GM12878 (cell line): Measurements from ENCODE around the gene HAUS6. TPM values are rescaled to one million over a fixed set of nuclear protein-coding genes. Genes with fewer than 3 reads are reported as not detected.

Source experiments
- ATAC-seq: fragments of 200-7000 bp; cut with Tn5 transposase; 3 replicates; pipeline ENCODE4 v1.9.1; 2020; ENCODE audit warnings: mild to moderate bottlenecking, moderate library complexity
- BruUV-seq: library from RNA; stranded (reverse); fragments of 400-500 nt; replicated peaks from 2 replicates; lab custom pipeline; 2021; lab: Mats Ljungman, UMichigan
- CTCF ChIA-PET: fragments of 300-600 bp; sonication (Branson Sonifier 250); formaldehyde crosslinking; extraction: SDS; loops from one replicate; lab custom pipeline; 2021; ENCODE audit warnings: inconsistent platforms; lab: Yijun Ruan, JAX
- POLR2A ChIA-PET: fragments of 350-600 bp; formaldehyde crosslinking; extraction: SDS; loops from one replicate; lab custom pipeline; 2021; ENCODE audit warnings: inconsistent platforms; lab: Charles Lee
- RAD21 ChIA-PET: fragments of 300-600 bp; sonication (Branson Sonifier 250); formaldehyde crosslinking; loops from one replicate; lab custom pipeline; 2023; ENCODE audit warnings: antibody characterized with exemption; ENCODE audit not compliant: unreplicated experiment; lab: Charles Lee
- SMC1A ChIA-PET: fragments of 300-600 bp; sonication (Branson Sonifier 250); formaldehyde crosslinking; loops from one replicate; lab custom pipeline; 2023; ENCODE audit not compliant: unreplicated experiment, uncharacterized antibody; lab: Charles Lee
- DNase-seq: peaks from one replicate; pipeline ENCODE4 v3.0.0-alpha.2; 2011; ENCODE audit warnings: low read depth, low spot score
- FAIRE-seq: peaks from 3 replicates; lab custom pipeline; 2011; peaks lifted over from hg19 to GRCh38; lab: Jason Lieb, UNC
- H2AFZ ChIP-seq: 2 replicates; pipeline ENCODE4 v1.6.0; 2011; ENCODE audit warnings: low read depth, low read length, control low read depth; ENCODE audit not compliant: control insufficient read depth
- H3K27ac ChIP-seq: 2 replicates; pipeline ENCODE4 v1.5.1; 2011; ENCODE audit warnings: control low read depth; ENCODE audit not compliant: control insufficient read depth, insufficient read depth
- H3K27me3 ChIP-seq, 2 experiments: replicated peaks in 1 of 2; 2 replicates each; pipeline versions ENCODE4 v1.6.0 to v1.6.1; 2011; ENCODE audit warnings: low read length in 1 of 2; ENCODE audit not compliant: control insufficient read depth in 2 of 2, insufficient read depth in 2 of 2
- H3K36me3 ChIP-seq, 2 experiments: 2 replicates each; pipeline ENCODE4 v1.5.1; 2011; ENCODE audit warnings: low read length in 1 of 2; ENCODE audit not compliant: control insufficient read depth in 2 of 2, insufficient read depth in 2 of 2
- H3K4me1 ChIP-seq: 2 replicates; pipeline ENCODE4 v1.6.1; 2011; ENCODE audit warnings: mild to moderate bottlenecking, low read length, moderate library complexity, mixed read lengths; ENCODE audit not compliant: control insufficient read depth, insufficient read depth
- H3K4me2 ChIP-seq: 2 replicates; pipeline ENCODE4 v1.6.0; 2011; ENCODE audit warnings: control low read depth; ENCODE audit not compliant: control insufficient read depth, insufficient read depth
- H3K4me3 ChIP-seq: fragments of 200-600 bp; sonication (generic); 2 replicates; pipeline ENCODE4 v1.5.1; 2016
- H3K79me2 ChIP-seq: 2 replicates; pipeline ENCODE4 v1.6.0; 2011; ENCODE audit warnings: low read length; ENCODE audit not compliant: control insufficient read depth, insufficient read depth
- H3K9ac ChIP-seq: 2 replicates; pipeline ENCODE4 v1.8.0; 2011; ENCODE audit warnings: low read length, control low read depth, mixed read lengths; ENCODE audit not compliant: control insufficient read depth, insufficient read depth
- H3K9me3 ChIP-seq: replicated peaks from 3 replicates; pipeline ENCODE4 v1.5.1; 2011; ENCODE audit warnings: mild to moderate bottlenecking, low read length; ENCODE audit not compliant: control insufficient read depth, insufficient read depth
- H4K20me1 ChIP-seq: 2 replicates; pipeline ENCODE4 v1.6.0; 2011; ENCODE audit not compliant: control insufficient read depth, insufficient read depth
- CTCF ChIP-seq, 3 experiments: IDR thresholded peaks in 2 of 3; conservative IDR thresholded peaks in 1 of 3; 2 replicates each; pipeline ENCODE4 v1.5.1; 2011; ENCODE audit warnings: low read depth in 3 of 3, low read length in 3 of 3, mild to moderate bottlenecking in 3 of 3, control low read depth in 2 of 3, moderate library complexity in 2 of 3, inconsistent platforms in 1 of 3, mixed read lengths in 1 of 3; ENCODE audit not compliant: control insufficient read depth in 2 of 3, insufficient read depth in 1 of 3; ENCODE audit errors: extremely low read depth in 1 of 3
- FOXK2 ChIP-seq: fragments of 450-650 bp; IDR thresholded peaks from 2 replicates; pipeline ENCODE4 v1.6.1; 2017; ENCODE audit warnings: mild to moderate bottlenecking, moderate library complexity
- FOXM1 ChIP-seq: IDR thresholded peaks from 2 replicates; pipeline ENCODE4 v1.6.1; 2012; ENCODE audit warnings: low read depth, mild to moderate bottlenecking, inconsistent platforms, low read length, moderate library complexity
- KAT2A ChIP-seq: conservative IDR thresholded peaks from 2 replicates; pipeline ENCODE4 v1.6.1; 2011; ENCODE audit warnings: low read depth, low read length; ENCODE audit not compliant: control insufficient read depth
- NFYB ChIP-seq: IDR thresholded peaks from 2 replicates; pipeline ENCODE4 v1.6.1; 2011; ENCODE audit warnings: low read depth, mild to moderate bottlenecking, low read length, improper control_type of control experiment, moderate library complexity; ENCODE audit not compliant: insufficient read depth
- RFX5 ChIP-seq: IDR thresholded peaks from 2 replicates; pipeline ENCODE4 v1.6.1; 2011; ENCODE audit warnings: low read depth, low read length, improper control_type of control experiment
- SP1 ChIP-seq: IDR thresholded peaks from one replicate; pipeline ENCODE4 v1.6.1; 2011; ENCODE audit warnings: low read depth, low read length
- SPI1 ChIP-seq: IDR thresholded peaks from 2 replicates; pipeline ENCODE4 v1.6.1; 2011; ENCODE audit warnings: low read depth, mild to moderate bottlenecking, low read length, moderate library complexity, borderline replicate concordance; ENCODE audit not compliant: insufficient read depth
- SREBF1 ChIP-seq: IDR thresholded peaks from 2 replicates; pipeline ENCODE4 v1.6.1; 2012; ENCODE audit warnings: mild to moderate bottlenecking, low read length
- TCF12 ChIP-seq: IDR thresholded peaks from 2 replicates; pipeline ENCODE4 v1.6.1; 2011; ENCODE audit warnings: low read depth, mild to moderate bottlenecking, low read length
- TCF3 ChIP-seq: IDR thresholded peaks from 2 replicates; pipeline ENCODE4 v1.6.1; 2012; ENCODE audit warnings: low read depth, mild to moderate bottlenecking, low read length, borderline replicate concordance; ENCODE audit not compliant: insufficient read depth
- ZBTB4 ChIP-seq: fragments of 450-650 bp; formaldehyde crosslinking; IDR thresholded peaks from 2 replicates; pipeline ENCODE4 v1.4.0; 2022; ENCODE audit warnings: mild to moderate bottlenecking, moderate library complexity
- whole genome bisulfite sequencing: methylation state at CpG from one replicate; pipeline ENCODE4 v1.1.6; 2016; ENCODE audit warnings: low lambda C conversion rate; ENCODE audit not compliant: insufficient replicate concordance, insufficient coverage; ENCODE audit errors: missing lambda C conversion rate; 5-methylcytosine and 5-hydroxymethylcytosine counted together
- in situ Hi-C: fragments of 300-500 bp; cut with MboI; formaldehyde crosslinking; loops from 9 replicates; pipeline ENCODE4 v1.14.3; 2018; ENCODE audit warnings: mixed read lengths
- intact Hi-C: fragments of 100-400 bp; cut with micrococcal nuclease; formaldehyde crosslinking; loops from one replicate; pipeline ENCODE4 v1.14.2; 2022; ENCODE audit not compliant: unreplicated experiment
- polyA plus RNA-seq, 11 experiments: library from polyadenylated mRNA; depleted of rRNA in 4 of 11; unstranded in 6 of 11; stranded (reverse) in 5 of 11; fragments of >200 nt; fragmentation: Nextera tagmentation in 4 of 11; fragmentation: Illumina TruSeq in 1 of 11; extraction: Ambion mirVana in 4 of 11; extraction: Trizol in 1 of 11; gene quantifications; 1 replicate in 1 of 11; 2 replicates in 10 of 11; pipeline versions ENCODE4 v1.2.1 to v1.2.3, GENCODE V29; 2011 to 2016; ENCODE audit warnings: inconsistent platforms in 2 of 11, missing spikeins in 2 of 11, low read depth in 1 of 11
- total RNA-seq, 4 experiments: library from RNA; depleted of rRNA in 3 of 4; stranded (reverse); fragments of >200 nt in 3 of 4; fragmentation: Illumina TruSeq in 1 of 4; extraction: Trizol in 1 of 4; gene quantifications; 2 replicates each; pipeline versions ENCODE4 v1.2.1 to v1.2.3, GENCODE V29; 2013 to 2021
- TF ChIP-seq, protein P1 (sequence below): fragments of 450-650 bp; IDR thresholded peaks from 2 replicates; pipeline ENCODE4 v1.6.1; 2017; ENCODE audit warnings: antibody characterized with exemption, mild to moderate bottlenecking, moderate library complexity

HAUS6 gene
- total and polyA plus RNA-seq, 10 of the 15 experiments (the other 5 are each of a cell fraction or from before 2014, with no cell fraction given), result 7.1 to 26.8 (median 16.0) TPM

GRCh38 chr9:19050637-19051591 lies 51.8 kb downstream of the HAUS6 start:
- Histone ChIP-seq H3K79me2 (peaks cover 27% of the 10 kb centered on the region), H3K27me3 (no peaks in the 10 kb centered on the region), H3K27ac (no peak overlapping the region), H2AFZ (no peak overlapping the region), H4K20me1 (0 out of 2 replicates have a peak, but pooled peaks cover 3% of the 10 kb centered on the region), H3K4me2 (peak overlapping the region; percentile 75), H3K4me1 (peaks cover 5% of the 10 kb centered on the region), H3K4me3 (peak overlapping the region; percentile 88), H3K36me3 (no peaks in the 10 kb centered on the region), H3K9me3 (no peaks in the 10 kb centered on the region), H3K9ac (peak overlapping the region; percentile 79; the same call in 1 of the 2 replicates)
- ChIA-PET RAD21 (interaction anchor here (0.7 to 3.4 kb wide), 5 partner anchors 46 to 407 kb away, joined by 3 to 64 read pairs (median 5); no protein-coding TSS in a partner anchor), POLR2A (interaction anchor here (0.5 to 1.1 kb wide), 6 partner anchors 53 to 408 kb away, joined by 3 to 8 read pairs (median 4); partner anchors contain the start of gene DENND4C), SMC1A (interaction anchor here (0.8 to 3.0 kb wide), 14 partner anchors 9 to 416 kb away, joined by 3 to 15 read pairs (median 4); no protein-coding TSS in a partner anchor), CTCF (interaction anchor here (0.6 to 3.8 kb wide), 16 partner anchors 12 to 1304 kb away, joined by 3 to 40 read pairs (median 4); no protein-coding TSS in a partner anchor)
- TF ChIP-seq FOXK2, result no peak
- no peak for TF ChIP-seq KAT2A
- TF ChIP-seq SPI1, result no peak
- no peak for TF ChIP-seq SREBF1
- TF ChIP-seq CTCF (IDR thresholded peaks at IDR 0.05 in 2 of 3, conservative IDR thresholded peaks at IDR 0.05 in 1 of 3; ENCODE audit: control insufficient read depth in 2 of 3, extremely low read depth in 1 of 3, insufficient read depth in 1 of 3, low read depth in 3 of 3, low read length in 3 of 3), result no peak
- TF ChIP-seq RFX5, result no peak
- no peak for TF ChIP-seq FOXM1
- no peak for TF ChIP-seq TCF3
- TF ChIP-seq ZBTB4 (CRISPR knock-in tag), result no peak
- no peak for TF ChIP-seq NFYB
- TF ChIP-seq, protein P1, sequence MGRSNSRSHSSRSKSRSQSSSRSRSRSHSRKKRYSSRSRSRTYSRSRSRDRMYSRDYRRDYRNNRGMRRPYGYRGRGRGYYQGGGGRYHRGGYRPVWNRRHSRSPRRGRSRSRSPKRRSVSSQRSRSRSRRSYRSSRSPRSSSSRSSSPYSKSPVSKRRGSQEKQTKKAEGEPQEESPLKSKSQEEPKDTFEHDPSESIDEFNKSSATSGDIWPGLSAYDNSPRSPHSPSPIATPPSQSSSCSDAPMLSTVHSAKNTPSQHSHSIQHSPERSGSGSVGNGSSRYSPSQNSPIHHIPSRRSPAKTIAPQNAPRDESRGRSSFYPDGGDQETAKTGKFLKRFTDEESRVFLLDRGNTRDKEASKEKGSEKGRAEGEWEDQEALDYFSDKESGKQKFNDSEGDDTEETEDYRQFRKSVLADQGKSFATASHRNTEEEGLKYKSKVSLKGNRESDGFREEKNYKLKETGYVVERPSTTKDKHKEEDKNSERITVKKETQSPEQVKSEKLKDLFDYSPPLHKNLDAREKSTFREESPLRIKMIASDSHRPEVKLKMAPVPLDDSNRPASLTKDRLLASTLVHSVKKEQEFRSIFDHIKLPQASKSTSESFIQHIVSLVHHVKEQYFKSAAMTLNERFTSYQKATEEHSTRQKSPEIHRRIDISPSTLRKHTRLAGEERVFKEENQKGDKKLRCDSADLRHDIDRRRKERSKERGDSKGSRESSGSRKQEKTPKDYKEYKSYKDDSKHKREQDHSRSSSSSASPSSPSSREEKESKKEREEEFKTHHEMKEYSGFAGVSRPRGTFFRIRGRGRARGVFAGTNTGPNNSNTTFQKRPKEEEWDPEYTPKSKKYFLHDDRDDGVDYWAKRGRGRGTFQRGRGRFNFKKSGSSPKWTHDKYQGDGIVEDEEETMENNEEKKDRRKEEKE, result no peak
- no peak for TF ChIP-seq SP1
- no peak for TF ChIP-seq TCF12
- 40% methylated on average over 12 of the region's 12 CpGs for WGBS
- intact Hi-C loops (no loop called here), in situ Hi-C loops (loop anchor here (5.0 kb wide), 1 partner anchor 121 kb away; no protein-coding TSS in a partner anchor)
- no TSS peak for BruUV-seq
- no peak for FAIRE-seq
- ATAC-seq, result no peak
- DNase-seq, result no peak
